SK-N-DZ (cell line): Measurements from ENCODE around the gene DCUN1D3. TPM values are rescaled to one million over a fixed set of nuclear protein-coding genes. Genes with fewer than 3 reads are reported as not detected.
A peak's percentile ranks its signal among the peaks of the same experiment; 100 is the strongest.
"Not testable (repeated sequence)": the region's sequence is repeated elsewhere in the genome, so short reads cannot be mapped to it uniquely, and the experiment has no call there.

Experiments
- DNase-seq: peaks from one replicate; pipeline ENCODE4 v3.0.0-alpha.2; 2015; ENCODE audit warnings: low spot score
- polyA plus RNA-seq, 2 experiments: library from polyadenylated mRNA; depleted of rRNA; stranded (reverse); fragments of >200 nt; gene quantifications; 2 replicates each; pipeline ENCODE4 v1.2.3, GENCODE V29; 2014

DCUN1D3 gene
- 4.4 and 7.9 TPM in 2 replicates for polyA plus RNA-seq (2014; cell fraction: cytosol; rRNA removed)
- 5.9 and 6.6 TPM in 2 replicates for polyA plus RNA-seq (2014; cell fraction: nucleus; rRNA removed)

- DNase-seq: peak; percentile 99
These were observed at the start of gene DCUN1D3, which contains the start of gene LYRM1 for GRCh38 chr16:20900299-20901067. TSS of gene DCUN1D3 (minus strand) at chr16:20900358. CDS start at chr16:20862538, 37,820 bp downstream. TSS of gene LYRM1 (plus strand) at chr16:20900771. CDS start at chr16:20915556, 14,785 bp downstream.

- no peak for DNase-seq
These were observed 49.5 kb upstream of the DCUN1D3 start for GRCh38 chr16:20949660-20950059.

- peak; percentile 40 for DNase-seq
These were observed 48.3 kb upstream of the DCUN1D3 start for GRCh38 chr16:20948444-20948843.

GRCh38 chr16:20946015-20946629 is 46.0 kb upstream of the DCUN1D3 start:
- no peak for DNase-seq

GRCh38 chr16:20945575-20945875 is 45.4 kb upstream of the DCUN1D3 start:
- not testable (repeated sequence) for DNase-seq

GRCh38 chr16:20944861-20945574 is 44.9 kb upstream of the DCUN1D3 start:
- DNase-seq: no peak

- no peak for DNase-seq
These were observed 42.1 kb upstream of the DCUN1D3 start for GRCh38 chr16:20942256-20942655.

GRCh38 chr16:20941636-20941926 is 41.4 kb upstream of the DCUN1D3 start:
- no peak for DNase-seq

- DNase-seq: no peak
These were observed 40.9 kb upstream of the DCUN1D3 start for GRCh38 chr16:20940871-20941635.

- no peak for DNase-seq
These were observed 39.5 kb upstream of the DCUN1D3 start for GRCh38 chr16:20939611-20940010.

- DNase-seq: no peak
These were observed 38.3 kb upstream of the DCUN1D3 start for GRCh38 chr16:20938426-20938825.

- no peak for DNase-seq
These were observed 37.6 kb upstream of the DCUN1D3 start for GRCh38 chr16:20937736-20938135.

GRCh38 chr16:20933589-20933988 is 33.4 kb upstream of the DCUN1D3 start:
- DNase-seq: no peak

- no peak for DNase-seq
These were observed 31.0 kb upstream of the DCUN1D3 start for GRCh38 chr16:20931066-20931600.

GRCh38 chr16:20930365-20930690 is 30.2 kb upstream of the DCUN1D3 start:
- no peak for DNase-seq

GRCh38 chr16:20929676-20930364 is 29.7 kb upstream of the DCUN1D3 start:
- DNase-seq: not testable (repeated sequence)

- DNase-seq: no peak
These were observed 28.7 kb upstream of the DCUN1D3 start for GRCh38 chr16:20928774-20929411.

GRCh38 chr16:20925751-20926150 is 25.6 kb upstream of the DCUN1D3 start:
- no peak for DNase-seq

- DNase-seq: no peak
These were observed 23.7 kb upstream of the DCUN1D3 start for GRCh38 chr16:20923876-20924275.

- DNase-seq: no peak
These were observed 20.6 kb upstream of the DCUN1D3 start for GRCh38 chr16:20920799-20921198.

- no peak for DNase-seq
These were observed 19.9 kb upstream of the DCUN1D3 start for GRCh38 chr16:20920091-20920490.
